IMR-90 (cell line): Measurements from ENCODE around the gene SLC25A24. TPM values are rescaled to one million over a fixed set of nuclear protein-coding genes. Genes with fewer than 3 reads are reported as not detected.

Experiments
- polyA plus RNA-seq, 3 experiments: library from polyadenylated mRNA; depleted of rRNA; stranded (reverse); fragments of >200 nt; gene quantifications; 2 replicates each; pipeline ENCODE4 v1.2.3, GENCODE V29; 2012; ENCODE audit warnings: low replicate concordance in 1 of 3
- total RNA-seq: library from RNA; depleted of rRNA; stranded (reverse); fragments of >200 nt; gene quantifications from 2 replicates; pipeline ENCODE4 v1.2.3, GENCODE V29; 2012; rRNA removed

SLC25A24 gene
- total and polyA plus RNA-seq, 2 of the 4 experiments (the other 2 are of a cell fraction): 19.4 to 20.4 TPM

Other genes with a start within 250 kb of the SLC25A24 start
- gene VAV3, start 235.2 kb downstream of the SLC25A24 start, total RNA-seq: 0.18 and 0.28 TPM in 2 replicates
- gene VAV3, start 235.2 kb downstream of the SLC25A24 start, polyA plus RNA-seq (2012; rRNA removed): 0.12 and 0.20 TPM in 2 replicates
- gene NBPF4, start 43.7 kb upstream of the SLC25A24 start, total RNA-seq: not detected in 2 replicates
- gene NBPF4, start 43.7 kb upstream of the SLC25A24 start, polyA plus RNA-seq (2012; rRNA removed): not detected in 2 replicates
- not detected in 2 replicates for gene NBPF6, start 250.0 kb upstream of the SLC25A24 start, total RNA-seq
- not detected in 2 replicates for gene NBPF6, start 250.0 kb upstream of the SLC25A24 start, polyA plus RNA-seq (2012; rRNA removed)